Loucy (cell line): Measurements from ENCODE around the gene BTBD16.

Source experiments
- CTCF ChIP-seq: fragments of 200-600 bp; sonication (generic); conservative IDR thresholded peaks from 2 replicates; pipeline ENCODE4 v1.5.1; 2014; ENCODE audit warnings: mild to moderate bottlenecking, antibody characterized with exemption, low read length
- EZH2phosphoT487 ChIP-seq: fragments of 200-600 bp; IDR thresholded peaks from 2 replicates; pipeline ENCODE4 v1.6.1; 2018; ENCODE audit warnings: antibody characterized with exemption, mild to moderate bottlenecking, moderate library complexity, borderline replicate concordance

- TF ChIP-seq CTCF (no peak), EZH2phosphoT487 (no peak)
Measured at GRCh38 chr10:122359621-122360020, 88.5 kb downstream of the BTBD16 start.
